TTC549 (cell line): ENCODE results near the gene SAMD4B.
"Not testable (repeated sequence)": the region's sequence is repeated elsewhere in the genome, so short reads cannot be mapped to it uniquely, and the experiment has no call there.

Experiments used
- FAIRE-seq: peaks from 2 replicates; lab custom pipeline; 2012; peaks lifted over from hg19 to GRCh38; lab: Jason Lieb, UNC

SAMD4B gene

GRCh38 chr19:39310558-39311311 is 31.5 kb upstream of the SAMD4B start:
- no peak for FAIRE-seq

- FAIRE-seq = no peak
These were observed 28.0 kb upstream of the SAMD4B start for GRCh38 chr19:39314016-39314728.

- no peak for FAIRE-seq
These were observed 26.3 kb upstream of the SAMD4B start for GRCh38 chr19:39315933-39316332.

GRCh38 chr19:39316627-39317321 is 25.4 kb upstream of the SAMD4B start:
- no peak for FAIRE-seq

GRCh38 chr19:39317476-39317875 is 24.7 kb upstream of the SAMD4B start:
- no peak for FAIRE-seq

GRCh38 chr19:39318071-39318470 is 24.1 kb upstream of the SAMD4B start:
- no peak for FAIRE-seq

GRCh38 chr19:39318690-39319089 is 23.5 kb upstream of the SAMD4B start:
- FAIRE-seq = no peak

- no peak for FAIRE-seq
These were observed 22.9 kb upstream of the SAMD4B start for GRCh38 chr19:39319098-39319891.

GRCh38 chr19:39319892-39320248 is 22.4 kb upstream of the SAMD4B start:
- no peak for FAIRE-seq

- no peak for FAIRE-seq
These were observed 20.9 kb upstream of the SAMD4B start for GRCh38 chr19:39321117-39321831.

GRCh38 chr19:39321832-39322176 is 20.4 kb upstream of the SAMD4B start:
- no peak for FAIRE-seq

GRCh38 chr19:39324242-39324842 is 17.9 kb upstream of the SAMD4B start:
- no peak for FAIRE-seq

GRCh38 chr19:39325778-39326665 is 16.2 kb upstream of the SAMD4B start:
- FAIRE-seq = no peak

- no peak for FAIRE-seq
These were observed 14.7 kb upstream of the SAMD4B start for GRCh38 chr19:39327363-39328045.

- no peak for FAIRE-seq
These were observed 14.0 kb upstream of the SAMD4B start for GRCh38 chr19:39328046-39328705.

GRCh38 chr19:39329948-39330347 is 12.3 kb upstream of the SAMD4B start:
- FAIRE-seq = no peak

- FAIRE-seq = no peak
These were observed 9.9 kb upstream of the SAMD4B start for GRCh38 chr19:39332293-39332692.

- not testable (repeated sequence) for FAIRE-seq
These were observed 9.5 kb upstream of the SAMD4B start for GRCh38 chr19:39332738-39333137.

- FAIRE-seq = no peak
These were observed 8.7 kb upstream of the SAMD4B start for GRCh38 chr19:39333507-39333906.
